Limb (tissue), 2 donors: Measurements from ENCODE around the gene ANAPC5.

ENCODE experiments used
- DNase-seq, 2 donors: peaks; one replicate each; pipeline ENCODE4 v3.0.0-alpha.2; 2016; ENCODE audit errors: extremely low spot score in 2 of 2

The ANAPC5 gene

DNA sequence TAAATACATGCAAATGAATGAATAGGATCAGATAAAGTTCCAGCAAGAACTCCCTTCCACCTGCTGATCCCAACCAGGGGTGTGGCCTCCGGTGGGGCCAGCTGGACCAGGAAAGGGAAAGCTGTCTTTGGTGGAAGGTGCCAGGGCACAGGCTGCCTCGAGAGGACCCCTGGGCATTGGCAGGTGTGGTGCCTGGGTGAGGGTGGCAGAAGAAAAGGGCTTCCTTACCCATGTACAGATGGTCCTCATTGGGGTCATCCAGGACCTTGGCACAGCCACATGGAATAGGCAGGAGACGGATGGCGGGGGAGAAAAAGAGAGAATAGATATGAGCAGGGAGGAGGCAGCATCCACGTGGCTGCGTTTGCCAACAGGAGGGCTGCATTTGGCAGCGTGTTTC is 92.1 kb downstream of the ANAPC5 start:
- DNase-seq, result no peak

DNA sequence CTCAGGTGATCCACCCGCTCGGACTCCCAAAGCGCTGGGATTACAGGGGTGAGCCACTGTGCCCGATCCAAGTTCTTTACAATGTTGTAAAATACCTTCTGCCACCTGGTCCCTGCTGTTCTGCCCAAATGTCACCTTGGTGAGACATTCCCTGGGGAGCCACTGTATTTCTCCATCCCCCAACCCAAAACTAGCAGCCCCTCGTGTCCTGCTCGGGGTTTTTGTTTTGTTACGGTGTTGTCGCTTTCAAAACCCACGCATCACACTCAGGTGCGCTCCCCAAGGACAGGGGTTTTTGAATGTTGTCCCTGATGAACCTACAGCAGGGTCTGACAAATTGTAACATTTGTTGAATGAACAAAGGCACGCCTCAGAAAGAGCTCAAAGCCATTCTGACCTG is 93.1 kb downstream of the ANAPC5 start:
- DNase-seq, result no peak
